NT2/D1 (cell line): ENCODE measurements around the gene YBX1.

Source experiments
- SUZ12 ChIP-seq: IDR thresholded peaks from 2 replicates; pipeline ENCODE4 v1.6.1; 2011; ENCODE audit not compliant: insufficient read length, insufficient read depth; ENCODE audit errors: extremely low read depth
- YY1 ChIP-seq: IDR thresholded peaks from 2 replicates; pipeline ENCODE4 v1.6.1; 2011; ENCODE audit not compliant: insufficient read length, insufficient read depth
- ZNF274 ChIP-seq: IDR thresholded peaks from 2 replicates; pipeline ENCODE4 v1.6.1; 2011; ENCODE audit warnings: mild to moderate bottlenecking, low read depth, low read length

DNA sequence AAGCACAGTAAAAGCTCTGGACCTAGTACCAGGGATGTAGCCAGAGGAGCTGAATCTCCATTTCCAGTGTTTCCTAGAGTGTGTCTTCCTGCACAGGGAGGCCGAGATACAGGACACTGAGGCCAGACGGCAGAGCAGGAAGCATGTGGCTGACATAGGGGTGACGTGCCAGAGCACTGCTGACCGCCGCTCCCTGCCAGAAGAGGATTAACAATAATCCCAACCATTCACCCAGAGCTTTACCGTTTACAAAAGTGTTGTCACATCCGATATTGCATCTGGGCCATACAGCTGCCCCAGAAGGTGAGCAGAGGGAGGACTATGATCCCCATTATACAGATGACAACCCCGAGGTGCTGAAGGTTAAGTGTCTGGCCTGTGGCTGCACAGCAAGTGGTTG is 63.6 kb downstream of the YBX1 start:
- TF ChIP-seq YY1 (no peak), ZNF274 (no peak), SUZ12 (no peak)
